Measurements from ENCODE around the gene RIC8A. TPM values are rescaled to one million over a fixed set of nuclear protein-coding genes. Genes with fewer than 3 reads are reported as not detected.

The RIC8A gene
- polyA plus RNA-seq, 1 donor from 2014 or later: 128 TPM

- Histone ChIP-seq H3K9ac (ENCODE audit: low read length) (no peak overlapping the region), H4K20me1 (ENCODE audit: insufficient read depth) (no peaks in the 10 kb centered on the region), H3K9me3 (ENCODE audit: low read length) (no peaks in the 10 kb centered on the region), H3K27me3 (ENCODE audit: insufficient read depth, low read depth, low read length) (no peaks in the 10 kb centered on the region), H3K4me2 (ENCODE audit: low read length) (no peak overlapping the region), H3K4me3 (ENCODE audit: low read length) (no peak overlapping the region), H3K36me3 (ENCODE audit: insufficient read depth, low read length) (no peaks in the 10 kb centered on the region), H3F3A (ENCODE audit: insufficient read depth, low read length, poor library complexity, severe bottlenecking) (no peaks in the 10 kb centered on the region), H3K79me2 (replicated peaks; ENCODE audit: insufficient read depth, low read length) (peaks cover 3% of the 10 kb centered on the region), H3K27ac (ENCODE audit: low read length) (no peak overlapping the region), H3K9me2 (ENCODE audit: insufficient read depth, low read length) (no peaks in the 10 kb centered on the region), H2AFZ (ENCODE audit: low read depth, low read length) (no peak overlapping the region)
- no peak for TF ChIP-seq CTCF (IDR thresholded peaks at IDR 0.05; ENCODE audit: poor library complexity, severe bottlenecking)
- no peak for TF ChIP-seq POLR2AphosphoS5 (IDR thresholded peaks at IDR 0.05)
- no peak for TF ChIP-seq SMC3 (conservative IDR thresholded peaks at IDR 0.05; ENCODE audit: poor library complexity)
- no peak for TF ChIP-seq MXI1 (conservative IDR thresholded peaks at IDR 0.05; ENCODE audit: poor library complexity, severe bottlenecking)
- no peak for TF ChIP-seq TAF1 (IDR thresholded peaks at IDR 0.05; ENCODE audit: low read depth)
- no peak for TF ChIP-seq EZH2 (IDR thresholded peaks at IDR 0.05; ENCODE audit: borderline replicate concordance, insufficient read depth, low read length, poor library complexity, severe bottlenecking)
- TF ChIP-seq RAD21 (conservative IDR thresholded peaks at IDR 0.05): no peak
- no peak for TF ChIP-seq EP300 (conservative IDR thresholded peaks at IDR 0.05; ENCODE audit: poor library complexity, severe bottlenecking)
- no peak for TF ChIP-seq REST (IDR thresholded peaks at IDR 0.05; ENCODE audit: borderline replicate concordance)
Observed at GRCh38 chr11:225734-226453, 18.4 kb downstream of the RIC8A start.

GRCh38 chr11:227824-228379 lies 20.4 kb downstream of the RIC8A start:
- Histone ChIP-seq H2AFZ (ENCODE audit: low read depth, low read length) (no peak overlapping the region), H3K79me2 (replicated peaks; ENCODE audit: insufficient read depth, low read length) (peaks cover 3% of the 10 kb centered on the region), H3K4me3 (ENCODE audit: low read length) (no peak overlapping the region), H3K27me3 (ENCODE audit: insufficient read depth, low read depth, low read length) (no peaks in the 10 kb centered on the region), H3K27ac (ENCODE audit: low read length) (no peak overlapping the region), H3K36me3 (ENCODE audit: insufficient read depth, low read length) (no peaks in the 10 kb centered on the region), H4K20me1 (ENCODE audit: insufficient read depth) (no peaks in the 10 kb centered on the region), H3K9me3 (ENCODE audit: low read length) (no peaks in the 10 kb centered on the region), H3K9ac (ENCODE audit: low read length) (no peak overlapping the region), H3K4me2 (ENCODE audit: low read length) (no peak overlapping the region), H3F3A (ENCODE audit: insufficient read depth, low read length, poor library complexity, severe bottlenecking) (no peaks in the 10 kb centered on the region), H3K9me2 (ENCODE audit: insufficient read depth, low read length) (no peaks in the 10 kb centered on the region)
- TF ChIP-seq RAD21 (conservative IDR thresholded peaks at IDR 0.05) (no peak), EZH2 (IDR thresholded peaks at IDR 0.05; ENCODE audit: borderline replicate concordance, insufficient read depth, low read length, poor library complexity, severe bottlenecking) (no peak), MXI1 (conservative IDR thresholded peaks at IDR 0.05; ENCODE audit: poor library complexity, severe bottlenecking) (no peak), REST (IDR thresholded peaks at IDR 0.05; ENCODE audit: borderline replicate concordance) (no peak), EP300 (conservative IDR thresholded peaks at IDR 0.05; ENCODE audit: poor library complexity, severe bottlenecking) (no peak), TAF1 (IDR thresholded peaks at IDR 0.05; ENCODE audit: low read depth) (no peak), CTCF (IDR thresholded peaks at IDR 0.05; ENCODE audit: poor library complexity, severe bottlenecking) (no peak)
